K562 (cell line): ENCODE measurements around the gene SSTR5. TPM values are rescaled to one million over a fixed set of nuclear protein-coding genes. Genes with fewer than 3 reads are reported as not detected.

Source experiments
- CBFA2T3 ChIP-seq: fragments of 450-650 bp; IDR thresholded peaks from 2 replicates; pipeline ENCODE4 v1.6.1; 2017
- CBX3 ChIP-seq, 2 experiments: IDR thresholded peaks; 1 replicate in 1 of 2; 2 replicates in 1 of 2; pipeline ENCODE4 v1.6.1; 2012; ENCODE audit warnings: inconsistent platforms in 2 of 2, low read length in 2 of 2, borderline replicate concordance in 1 of 2, control low read depth in 1 of 2
- ETV1 ChIP-seq: fragments of 450-650 bp; conservative IDR thresholded peaks from 2 replicates; pipeline ENCODE4 v1.6.1; 2016; ENCODE audit warnings: missing genetic modification characterization, control low read depth, low read depth, missing compliant biosample characterization
- GABPA ChIP-seq: fragments of 200-800 bp; sonication (Bioruptor generic); conservative IDR thresholded peaks from 2 replicates; pipeline ENCODE4 v1.6.1; 2016; ENCODE audit warnings: low read depth, missing genetic modification characterization, missing compliant biosample characterization
- NFIC ChIP-seq: fragments of 450-650 bp; IDR thresholded peaks from 2 replicates; pipeline ENCODE4 v1.6.1; 2017; ENCODE audit warnings: mild to moderate bottlenecking, inconsistent platforms
- NR2C2 ChIP-seq, 2 experiments: fragments of 200-800 bp in 1 of 2; sonication (Bioruptor generic) in 1 of 2; sonication (generic) in 1 of 2; formaldehyde crosslinking in 1 of 2; IDR thresholded peaks; 2 replicates each; pipeline versions ENCODE4 v1.6.1 to v1.8.0; 2016 to 2022; ENCODE audit warnings: mild to moderate bottlenecking in 1 of 2, missing compliant biosample characterization in 1 of 2, missing genetic modification characterization in 1 of 2, missing genetic modification reagents in 1 of 2
- ZNF766 ChIP-seq: fragments of 200-800 bp; sonication (Bioruptor generic); conservative IDR thresholded peaks from 2 replicates; pipeline ENCODE4 v1.6.1; 2016; ENCODE audit warnings: missing genetic modification characterization, missing compliant biosample characterization
- polyA plus RNA-seq, 8 experiments: library from polyadenylated mRNA; depleted of rRNA in 4 of 8; stranded (reverse) in 5 of 8; unstranded in 3 of 8; fragments of >200 nt; fragmentation: Nextera tagmentation in 2 of 8; fragmentation: Illumina TruSeq in 1 of 8; extraction: Ambion mirVana in 2 of 8; extraction: Trizol in 1 of 8; gene quantifications; 2 replicates each; pipeline versions ENCODE4 v1.2.1 to v1.2.3, GENCODE V29; 2011 to 2014; ENCODE audit warnings: inconsistent platforms in 1 of 8, missing spikeins in 1 of 8
- total RNA-seq, 7 experiments: library from RNA; depleted of rRNA in 6 of 7; stranded (reverse); fragments of >200 nt in 6 of 7; fragmentation: Illumina TruSeq in 2 of 7; extraction: Trizol in 2 of 7; gene quantifications; 2 replicates each; pipeline versions ENCODE4 v1.2.1 to v1.2.3, GENCODE V29; 2011 to 2021; ENCODE audit warnings: low replicate concordance in 1 of 7
- TF ChIP-seq, protein P1 (sequence below): fragments of 150-350 bp; IDR thresholded peaks from 2 replicates; pipeline ENCODE4 v1.6.1; 2014; ENCODE audit warnings: low read depth, mild to moderate bottlenecking, low read length, borderline replicate concordance
- TF ChIP-seq, protein P2 (sequence below): fragments of 200-800 bp; sonication (Bioruptor generic); IDR thresholded peaks from 2 replicates; pipeline ENCODE4 v1.6.1; 2017; ENCODE audit warnings: missing genetic modification characterization, missing compliant biosample characterization

Gene SSTR5
- total and polyA plus RNA-seq, 9 of the 15 experiments (the other 6 are each of a cell fraction or from before 2014, with no cell fraction given): not detected

DNA sequence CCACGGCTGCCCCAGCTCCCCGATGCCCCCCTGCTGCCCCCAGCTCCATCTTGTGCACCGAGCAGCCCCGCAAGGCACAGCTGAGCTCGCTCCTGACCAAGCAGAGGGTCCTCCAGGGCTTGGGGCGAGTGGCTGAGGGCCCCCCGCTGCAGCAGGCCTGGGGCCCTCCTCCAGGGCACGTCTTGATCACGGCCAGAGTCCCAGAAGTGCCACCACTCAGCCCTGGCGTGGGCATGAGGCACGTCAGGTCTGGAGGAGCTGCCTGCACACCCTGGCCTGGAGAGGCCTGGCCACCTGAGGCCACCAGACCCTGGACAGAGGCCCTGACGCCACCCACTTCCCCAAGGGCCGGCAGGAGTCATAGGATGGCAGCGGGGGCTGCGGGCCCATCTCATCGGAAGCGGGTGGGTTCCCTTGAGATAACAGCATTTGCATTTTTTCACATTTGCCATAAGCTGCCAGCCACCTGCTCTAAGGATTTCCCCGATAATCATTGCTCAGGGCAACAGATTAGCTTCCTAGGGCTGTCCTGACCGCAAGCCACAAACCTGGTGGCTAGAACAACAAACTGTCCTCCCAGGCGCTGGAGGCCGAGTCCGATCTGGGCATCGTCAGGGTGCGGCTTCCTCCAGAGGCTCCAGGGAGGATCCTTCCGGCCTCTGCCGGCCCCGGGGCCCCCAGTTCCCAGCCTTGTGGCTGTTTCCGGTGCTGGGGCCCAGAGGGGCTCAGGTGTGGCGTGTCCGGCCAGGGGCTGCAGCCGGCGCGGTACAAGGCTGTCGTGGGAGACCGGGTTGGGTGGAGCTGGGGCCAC, 47.4 kb downstream of the SSTR5 start (continued):
- TF ChIP-seq, protein P1, sequence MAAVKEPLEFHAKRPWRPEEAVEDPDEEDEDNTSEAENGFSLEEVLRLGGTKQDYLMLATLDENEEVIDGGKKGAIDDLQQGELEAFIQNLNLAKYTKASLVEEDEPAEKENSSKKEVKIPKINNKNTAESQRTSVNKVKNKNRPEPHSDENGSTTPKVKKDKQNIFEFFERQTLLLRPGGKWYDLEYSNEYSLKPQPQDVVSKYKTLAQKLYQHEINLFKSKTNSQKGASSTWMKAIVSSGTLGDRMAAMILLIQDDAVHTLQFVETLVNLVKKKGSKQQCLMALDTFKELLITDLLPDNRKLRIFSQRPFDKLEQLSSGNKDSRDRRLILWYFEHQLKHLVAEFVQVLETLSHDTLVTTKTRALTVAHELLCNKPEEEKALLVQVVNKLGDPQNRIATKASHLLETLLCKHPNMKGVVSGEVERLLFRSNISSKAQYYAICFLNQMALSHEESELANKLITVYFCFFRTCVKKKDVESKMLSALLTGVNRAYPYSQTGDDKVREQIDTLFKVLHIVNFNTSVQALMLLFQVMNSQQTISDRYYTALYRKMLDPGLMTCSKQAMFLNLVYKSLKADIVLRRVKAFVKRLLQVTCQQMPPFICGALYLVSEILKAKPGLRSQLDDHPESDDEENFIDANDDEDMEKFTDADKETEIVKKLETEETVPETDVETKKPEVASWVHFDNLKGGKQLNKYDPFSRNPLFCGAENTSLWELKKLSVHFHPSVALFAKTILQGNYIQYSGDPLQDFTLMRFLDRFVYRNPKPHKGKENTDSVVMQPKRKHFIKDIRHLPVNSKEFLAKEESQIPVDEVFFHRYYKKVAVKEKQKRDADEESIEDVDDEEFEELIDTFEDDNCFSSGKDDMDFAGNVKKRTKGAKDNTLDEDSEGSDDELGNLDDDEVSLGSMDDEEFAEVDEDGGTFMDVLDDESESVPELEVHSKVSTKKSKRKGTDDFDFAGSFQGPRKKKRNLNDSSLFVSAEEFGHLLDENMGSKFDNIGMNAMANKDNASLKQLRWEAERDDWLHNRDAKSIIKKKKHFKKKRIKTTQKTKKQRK: no peak
- TF ChIP-seq NFIC (no peak), NR2C2 (CRISPR knock-in tag; IDR thresholded peaks at IDR 0.05) (no peak), NR2C2 (tag; IDR thresholded peaks at IDR 0.05) (no peak), GABPA (tag) (peak; percentile 69), ETV1 (tag) (no peak), ZNF766 (CRISPR knock-in tag) (no peak), CBFA2T3 (peak; percentile 51), CBX3 (IDR thresholded peaks at IDR 0.05; ENCODE audit: borderline replicate concordance in 1 of 2, low read length in 2 of 2) (no peak)
- TF ChIP-seq, protein P2, sequence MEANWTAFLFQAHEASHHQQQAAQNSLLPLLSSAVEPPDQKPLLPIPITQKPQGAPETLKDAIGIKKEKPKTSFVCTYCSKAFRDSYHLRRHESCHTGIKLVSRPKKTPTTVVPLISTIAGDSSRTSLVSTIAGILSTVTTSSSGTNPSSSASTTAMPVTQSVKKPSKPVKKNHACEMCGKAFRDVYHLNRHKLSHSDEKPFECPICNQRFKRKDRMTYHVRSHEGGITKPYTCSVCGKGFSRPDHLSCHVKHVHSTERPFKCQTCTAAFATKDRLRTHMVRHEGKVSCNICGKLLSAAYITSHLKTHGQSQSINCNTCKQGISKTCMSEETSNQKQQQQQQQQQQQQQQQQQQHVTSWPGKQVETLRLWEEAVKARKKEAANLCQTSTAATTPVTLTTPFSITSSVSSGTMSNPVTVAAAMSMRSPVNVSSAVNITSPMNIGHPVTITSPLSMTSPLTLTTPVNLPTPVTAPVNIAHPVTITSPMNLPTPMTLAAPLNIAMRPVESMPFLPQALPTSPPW (CRISPR knock-in tag): peak; percentile 31; the same call in 1 of the 2 replicates
- TF ChIP-seq, all 486 proteins: peak for 7
